D721Med (cell line): Measurements from ENCODE around the gene ROR2.

ENCODE experiments used
- DNase-seq: peaks from one replicate; pipeline ENCODE4 v3.0.0; 2011; ENCODE audit warnings: low spot score; ENCODE audit not compliant: insufficient read length
- FAIRE-seq: peaks from 2 replicates; lab custom pipeline; 2011; peaks lifted over from hg19 to GRCh38; lab: Jason Lieb, UNC
- CTCF ChIP-seq: IDR thresholded peaks from 2 replicates; pipeline ENCODE4 v1.5.1; 2012; ENCODE audit warnings: mild to moderate bottlenecking, control low read depth; ENCODE audit not compliant: insufficient read depth; ENCODE audit errors: missing control alignments

The ROR2 gene

DNA sequence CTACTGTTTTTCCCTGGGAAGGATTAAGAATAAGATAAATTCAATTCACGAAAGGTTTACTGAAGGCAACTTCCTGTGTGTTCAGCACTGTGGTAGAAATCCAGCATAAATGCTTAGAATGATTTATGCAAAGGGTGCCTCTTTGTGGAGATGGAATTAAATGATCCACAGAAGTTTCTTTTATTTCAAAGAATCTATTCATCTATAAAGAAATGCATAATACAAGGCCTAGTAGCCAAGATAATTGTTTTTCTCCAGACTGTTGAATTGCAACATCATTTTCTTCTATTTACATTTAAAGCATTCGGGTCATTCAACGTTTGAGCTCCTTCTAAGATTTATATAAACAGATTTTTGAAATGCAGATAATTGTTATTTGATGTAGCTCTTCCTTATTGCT lies 387.6 kb downstream of the ROR2 start:
- DNase-seq (no peak), FAIRE-seq (no peak)
- TF ChIP-seq CTCF, result no peak

GRCh38 chr9:91560301-91560700 lies 389.7 kb downstream of the ROR2 start:
- DNase-seq, result no peak
- TF ChIP-seq CTCF, result no peak
- FAIRE-seq, result no peak

DNA sequence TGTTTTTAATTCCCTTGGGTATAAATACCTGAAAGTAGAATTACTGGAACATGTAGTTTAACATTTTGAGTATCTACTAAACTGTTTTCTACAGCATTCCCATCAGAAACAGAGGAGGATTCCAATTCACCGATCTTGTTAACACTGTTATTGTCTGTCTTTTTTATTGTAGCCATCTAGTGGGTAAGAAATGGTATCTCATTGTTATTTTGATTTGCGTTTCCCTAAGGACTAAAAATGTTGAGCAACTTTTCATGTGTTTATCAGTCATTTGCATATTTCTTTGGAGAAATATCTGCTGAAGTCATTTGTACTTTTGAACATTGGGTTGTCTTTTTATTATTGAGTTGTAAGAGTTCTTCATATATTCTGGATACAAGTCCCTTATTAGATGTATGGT lies 391.1 kb downstream of the ROR2 start:
- DNase-seq (no peak), FAIRE-seq (no peak)
- no peak for TF ChIP-seq CTCF

GRCh38 chr9:91558395-91558794 lies 391.6 kb downstream of the ROR2 start:
- no peak for TF ChIP-seq CTCF
- no peak for DNase-seq
- no peak for FAIRE-seq

GRCh38 chr9:91557327-91557726 lies 392.7 kb downstream of the ROR2 start:
- TF ChIP-seq CTCF, result no peak
- DNase-seq (no peak), FAIRE-seq (no peak)

DNA sequence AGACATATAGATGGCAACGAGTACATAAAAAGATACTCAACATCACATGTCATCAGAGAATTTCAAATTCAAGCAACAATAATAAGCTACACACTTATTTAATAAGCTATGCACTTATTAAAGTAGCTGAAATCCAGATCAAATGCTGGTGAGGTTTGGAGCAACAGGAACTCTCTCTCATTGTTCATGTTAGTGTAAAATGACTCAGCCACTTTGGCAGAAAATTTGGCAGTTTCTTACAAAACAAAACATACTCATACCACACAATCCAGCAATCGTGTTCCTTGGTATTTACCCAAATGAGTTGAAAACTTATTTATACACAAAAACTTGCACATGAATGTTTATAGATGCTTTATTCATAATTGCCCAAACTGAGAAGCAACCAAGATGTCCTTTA lies 394.9 kb downstream of the ROR2 start:
- FAIRE-seq (no peak), DNase-seq (no peak)
- no peak for TF ChIP-seq CTCF

- DNase-seq (no peak), FAIRE-seq (no peak)
- no peak for TF ChIP-seq CTCF
These were observed 400.9 kb downstream of the ROR2 start for GRCh38 chr9:91549177-91549576.
